Raji (cell line): ENCODE results near the gene CARMIL1.

Experiments used
- POLR2A ChIP-seq: IDR thresholded peaks from 2 replicates; pipeline ENCODE4 v1.6.1; 2011; ENCODE audit warnings: low read depth, low read length, control low read depth; ENCODE audit not compliant: insufficient read depth

CARMIL1 gene

DNA sequence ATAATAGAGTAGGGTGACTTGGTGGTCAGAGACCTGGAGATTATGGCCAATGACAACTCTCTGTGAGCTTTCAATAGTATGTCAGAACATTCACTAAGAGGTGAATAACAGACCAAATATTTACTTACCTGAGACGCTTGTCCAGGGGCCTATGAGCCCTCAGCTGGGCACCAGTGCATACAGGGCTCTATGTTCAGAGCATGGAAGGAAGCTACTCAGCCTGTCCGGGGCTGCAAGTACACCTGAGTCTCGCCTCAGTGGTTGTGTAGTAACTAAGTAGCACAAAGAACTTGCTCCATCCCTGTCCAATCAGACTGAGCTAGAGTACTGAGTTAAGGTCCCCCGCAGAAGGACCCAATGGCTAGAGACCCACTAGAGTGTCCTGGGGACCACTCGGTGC is 361.3 kb downstream of the CARMIL1 start:
- TF ChIP-seq POLR2A, result no peak

DNA sequence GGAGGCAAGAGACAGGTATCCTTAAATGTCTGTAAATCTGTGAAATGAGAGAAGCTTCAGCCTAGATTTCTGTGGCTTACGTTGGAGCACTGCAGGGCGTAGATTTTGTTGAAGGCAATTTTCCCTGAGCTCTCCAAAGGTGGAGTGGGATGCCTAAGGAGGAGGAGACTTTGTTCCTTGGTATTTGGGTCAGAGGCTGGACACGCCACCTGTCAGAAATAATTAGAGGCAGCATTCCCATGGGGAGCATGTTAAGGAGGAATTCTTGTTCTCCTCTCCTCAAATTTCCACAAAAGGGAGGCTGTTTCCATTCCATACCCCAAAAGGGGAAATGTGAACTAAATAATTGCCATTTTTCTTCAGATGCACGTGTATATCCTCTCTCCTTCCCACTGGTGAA is 361.7 kb downstream of the CARMIL1 start:
- TF ChIP-seq POLR2A, result no peak

DNA sequence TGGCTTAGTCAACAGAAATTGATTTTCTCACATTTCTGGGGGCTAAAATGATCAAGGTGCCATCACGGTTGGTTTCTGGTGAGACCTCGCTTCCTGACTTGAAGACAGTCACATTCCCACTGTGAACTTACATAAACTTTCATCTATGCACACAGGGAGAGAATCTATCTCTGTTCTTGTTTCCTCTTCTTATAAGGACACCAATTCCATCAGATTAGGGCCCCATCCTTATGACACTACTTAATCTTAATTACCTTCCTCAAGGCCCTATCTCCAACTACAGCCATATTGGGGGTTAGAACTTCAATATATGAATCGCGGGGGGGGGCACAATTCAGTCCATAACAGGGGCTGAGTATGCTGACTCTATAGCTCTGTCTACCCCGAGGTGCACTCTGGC is 362.2 kb downstream of the CARMIL1 start:
- no peak for TF ChIP-seq POLR2A

DNA sequence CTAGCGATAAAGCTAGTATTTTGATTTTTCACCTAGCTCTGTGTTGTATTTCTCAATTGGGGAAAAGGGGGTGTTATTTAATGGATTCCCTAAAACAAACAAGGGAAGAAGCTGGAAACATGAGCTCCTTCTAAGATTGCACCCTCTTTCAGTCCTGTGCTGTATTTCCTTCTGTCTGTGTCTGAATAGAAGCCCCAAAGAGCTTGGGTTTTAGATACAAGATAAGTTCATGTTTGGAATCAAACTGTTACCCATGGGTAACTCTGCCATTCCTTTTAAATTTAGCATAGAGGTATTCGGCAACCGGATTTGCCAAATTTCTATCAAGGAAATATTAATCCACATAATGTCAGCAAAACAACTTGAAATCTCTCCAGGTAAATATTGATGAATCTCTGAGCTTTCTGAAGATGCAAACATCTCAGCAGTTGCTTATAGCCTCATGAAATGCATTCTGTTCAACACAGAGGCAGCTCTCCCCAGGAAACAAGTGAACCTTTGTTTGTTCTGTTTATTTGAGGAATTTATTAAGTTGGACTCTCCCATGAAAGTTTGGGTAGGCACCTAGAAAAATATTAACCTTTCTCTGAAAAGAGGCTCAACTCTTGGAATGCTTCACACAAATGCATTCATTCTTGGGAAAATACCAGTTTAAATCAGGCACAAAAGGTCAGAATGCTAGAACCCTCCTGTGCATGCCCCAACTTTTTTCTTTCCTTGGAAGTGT is 362.9 kb downstream of the CARMIL1 start:
- no peak for TF ChIP-seq POLR2A

GRCh38 chr6:25642667-25643328 is 363.6 kb downstream of the CARMIL1 start:
- TF ChIP-seq POLR2A, result no peak

GRCh38 chr6:25645916-25646315 is 366.7 kb downstream of the CARMIL1 start:
- no peak for TF ChIP-seq POLR2A

GRCh38 chr6:25649611-25650010 is 370.4 kb downstream of the CARMIL1 start:
- TF ChIP-seq POLR2A, result no peak

- no peak for TF ChIP-seq POLR2A
Observed at GRCh38 chr6:25652007-25652515, 372.9 kb downstream of the CARMIL1 start, which contains the start of gene SCGN. SCGN (plus strand) TSS chr6:25652215; CDS start chr6:25652404, 189 bp downstream.

DNA sequence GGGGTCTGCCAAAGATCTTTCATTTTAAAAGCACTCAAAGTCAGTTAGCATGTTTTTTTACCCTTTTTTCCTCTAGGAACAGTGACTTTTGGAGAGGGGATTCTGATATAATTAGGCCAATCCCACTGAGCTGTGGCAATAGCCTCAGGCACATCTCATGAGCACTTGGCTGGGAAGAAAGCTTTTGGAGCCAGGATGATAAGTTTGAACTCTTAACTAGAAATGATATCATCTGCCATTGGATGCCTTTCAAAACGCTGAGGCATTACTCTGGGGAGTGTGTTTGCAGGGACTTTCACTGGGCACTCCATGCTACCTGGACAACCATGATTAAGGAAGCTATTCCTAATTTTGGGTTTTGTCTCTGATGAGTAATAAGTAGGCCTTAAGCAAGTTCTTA is 376.5 kb downstream of the CARMIL1 start:
- TF ChIP-seq POLR2A, result no peak

DNA sequence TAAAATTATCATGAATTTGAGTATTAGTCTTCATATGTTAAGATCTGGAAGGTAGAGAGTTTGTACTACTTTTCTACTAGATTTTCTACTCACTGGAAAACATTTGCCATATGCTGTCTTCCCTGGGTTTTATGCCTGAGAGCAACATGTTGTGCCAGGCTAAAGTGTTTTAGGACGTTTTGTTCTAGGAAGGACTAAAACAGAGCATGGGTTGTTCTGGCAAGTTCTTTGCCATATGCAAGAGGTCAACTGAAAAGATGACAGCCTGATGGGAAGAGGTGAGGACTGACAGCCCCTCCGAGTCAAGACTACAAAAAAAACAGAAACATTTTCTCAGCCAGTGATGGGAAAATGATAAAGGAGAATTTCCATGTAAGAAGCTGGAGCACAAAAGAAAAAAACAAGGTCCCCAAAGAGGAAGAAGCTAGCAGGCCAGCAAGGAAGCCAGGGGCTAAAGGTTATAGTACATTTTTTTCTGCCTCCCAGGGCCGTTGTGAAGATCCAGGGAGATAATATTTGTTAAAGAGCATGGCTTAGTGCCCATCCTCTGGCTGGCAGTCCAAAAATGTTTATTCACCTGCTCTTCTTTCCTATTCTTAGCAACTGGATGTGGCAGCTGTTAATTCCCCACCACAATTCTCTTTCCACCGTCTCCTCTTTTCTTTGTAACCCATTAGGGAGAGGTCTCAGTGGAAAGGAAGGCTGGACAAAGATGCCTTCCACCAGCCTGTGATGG is 380.6 kb downstream of the CARMIL1 start:
- no peak for TF ChIP-seq POLR2A

- TF ChIP-seq POLR2A, result no peak
Observed at GRCh38 chr6:25660512-25660911, 381.3 kb downstream of the CARMIL1 start.

DNA sequence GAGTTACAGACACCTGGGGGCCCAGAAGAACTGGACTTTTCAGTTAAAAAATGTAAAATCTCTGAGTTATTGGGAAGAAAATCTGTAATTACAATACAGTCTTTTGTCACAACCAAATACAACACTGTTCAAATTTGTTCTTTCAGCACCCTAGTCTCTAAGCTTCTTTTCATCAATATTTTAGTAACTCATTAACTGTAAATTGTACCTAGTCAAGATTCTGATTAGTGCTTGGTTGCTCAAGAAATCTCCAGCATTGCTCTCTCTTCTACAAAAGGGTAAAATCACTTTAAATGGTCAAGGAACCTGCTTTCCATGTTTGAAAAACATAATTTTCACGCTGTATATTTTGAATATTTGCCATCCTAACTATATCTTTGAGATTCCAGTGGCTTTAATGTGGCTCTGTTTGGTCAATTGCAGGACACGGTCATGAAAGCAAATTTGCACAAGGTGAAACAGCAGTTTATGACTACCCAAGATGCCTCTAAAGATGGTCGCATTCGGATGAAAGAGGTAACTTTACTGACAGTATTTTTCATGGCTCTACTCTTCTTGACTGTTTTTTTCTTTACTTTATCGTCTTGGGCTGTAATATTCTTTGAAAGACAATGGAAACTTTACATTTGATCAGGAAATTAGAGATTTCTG is 382.1 kb downstream of the CARMIL1 start:
- no peak for TF ChIP-seq POLR2A

DNA sequence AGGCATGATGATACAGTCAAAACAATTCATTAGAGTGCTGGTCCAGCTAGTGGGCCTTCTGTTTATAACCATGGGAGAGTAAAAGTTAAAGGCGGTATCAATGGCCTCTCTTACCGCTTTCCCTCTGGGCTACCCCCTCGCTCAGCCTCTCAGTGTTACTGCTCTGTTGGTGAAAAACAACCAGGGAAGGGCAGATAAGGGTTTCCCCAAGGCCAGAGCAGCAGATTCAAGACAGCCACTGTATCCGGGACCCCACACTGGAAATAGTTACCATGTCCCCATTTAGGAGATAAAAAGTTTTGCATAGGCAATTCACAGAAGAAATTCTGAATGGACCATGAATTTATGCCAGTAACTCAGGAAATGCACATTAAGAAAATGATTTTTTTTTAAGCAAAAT is 386.3 kb downstream of the CARMIL1 start:
- no peak for TF ChIP-seq POLR2A

DNA sequence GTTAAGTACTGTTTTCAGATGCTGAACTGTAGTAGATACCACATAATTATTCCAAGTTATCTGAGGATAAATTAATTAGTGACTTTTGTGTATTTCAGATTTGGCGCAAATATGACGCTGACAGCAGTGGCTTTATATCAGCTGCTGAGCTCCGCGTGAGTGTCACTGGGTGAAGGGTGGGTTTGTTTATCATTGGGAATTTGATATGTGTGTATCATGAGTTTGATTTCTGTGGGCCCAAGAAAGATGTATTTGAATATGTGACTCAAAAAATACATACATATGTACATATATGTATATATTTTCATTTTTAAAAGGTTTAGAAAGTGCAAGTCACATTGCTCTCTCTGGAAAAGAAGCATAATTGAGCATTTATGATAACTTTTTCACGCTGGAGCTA is 390.2 kb downstream of the CARMIL1 start:
- TF ChIP-seq POLR2A, result no peak
